ENCODE measurements around the gene RRBP1. TPM values are rescaled to one million over a fixed set of nuclear protein-coding genes. Genes with fewer than 3 reads are reported as not detected.
"Not testable (repeated sequence)": the region's sequence is repeated elsewhere in the genome, so short reads cannot be mapped to it uniquely, and the experiment has no call there.

Gene RRBP1
- total RNA-seq, 1 experiment from 2014 or later, result 70.4 TPM

- in situ Hi-C loops (cut with HindIII; ENCODE audit: low pct_unique_long_range_greater_than_20kb, low sequenced_read_pairs), result no loop called here
- DNase-seq (ENCODE audit: low read depth), result no peak
Measured at GRCh38 chr20:17710379-17711266, 28.6 kb upstream of the RRBP1 start.

- DNase-seq (ENCODE audit: low read depth), result no peak
- in situ Hi-C loops (cut with HindIII; ENCODE audit: low pct_unique_long_range_greater_than_20kb, low sequenced_read_pairs), result no loop called here
Measured at GRCh38 chr20:17709361-17710293, 27.6 kb upstream of the RRBP1 start.

- in situ Hi-C loops (cut with HindIII; ENCODE audit: low pct_unique_long_range_greater_than_20kb, low sequenced_read_pairs), result no loop called here
- DNase-seq (ENCODE audit: low read depth), result no peak
Measured at GRCh38 chr20:17708675-17709360, 26.8 kb upstream of the RRBP1 start.

- DNase-seq (ENCODE audit: low read depth); in situ Hi-C loops (cut with HindIII; ENCODE audit: low pct_unique_long_range_greater_than_20kb, low sequenced_read_pairs): not testable (repeated sequence)
Measured at GRCh38 chr20:17707951-17708350, 25.9 kb upstream of the RRBP1 start.

- no peak for DNase-seq (ENCODE audit: low read depth)
- in situ Hi-C loops (cut with HindIII; ENCODE audit: low pct_unique_long_range_greater_than_20kb, low sequenced_read_pairs), result no loop called here
Measured at GRCh38 chr20:17706632-17707031, 24.6 kb upstream of the RRBP1 start.

GRCh38 chr20:17705916-17706315, 23.9 kb upstream of the RRBP1 start:
- in situ Hi-C loops (cut with HindIII; ENCODE audit: low pct_unique_long_range_greater_than_20kb, low sequenced_read_pairs), result no loop called here
- no peak for DNase-seq (ENCODE audit: low read depth)

GRCh38 chr20:17704589-17705317, 22.7 kb upstream of the RRBP1 start:
- in situ Hi-C loops (cut with HindIII; ENCODE audit: low pct_unique_long_range_greater_than_20kb, low sequenced_read_pairs), result no loop called here

GRCh38 chr20:17701826-17702225, 19.8 kb upstream of the RRBP1 start:
- in situ Hi-C loops (cut with HindIII; ENCODE audit: low pct_unique_long_range_greater_than_20kb, low sequenced_read_pairs), result no loop called here

More at GRCh38 chr20:17704589-17705317, 22.7 kb upstream of the RRBP1 start:
- no peak for DNase-seq (ENCODE audit: low read depth)

GRCh38 chr20:17700637-17701036, 18.6 kb upstream of the RRBP1 start:
- DNase-seq (ENCODE audit: low read depth), result no peak
- in situ Hi-C loops (cut with HindIII; ENCODE audit: low pct_unique_long_range_greater_than_20kb, low sequenced_read_pairs), result no loop called here

More at GRCh38 chr20:17701826-17702225, 19.8 kb upstream of the RRBP1 start:
- no peak for DNase-seq (ENCODE audit: low read depth)

GRCh38 chr20:17699931-17700351, 17.9 kb upstream of the RRBP1 start, which contains the start of gene BANF2:
Gene BANF2, plus strand, starts transcription at chr20:17699966. Its CDS starts 25,060 bp downstream, at chr20:17725026.
- no peak for DNase-seq (ENCODE audit: low read depth)
- in situ Hi-C loops (cut with HindIII; ENCODE audit: low pct_unique_long_range_greater_than_20kb, low sequenced_read_pairs), result no loop called here

GRCh38 chr20:17698384-17698783, 16.3 kb upstream of the RRBP1 start:
- no peak for DNase-seq (ENCODE audit: low read depth)
- in situ Hi-C loops (cut with HindIII; ENCODE audit: low pct_unique_long_range_greater_than_20kb, low sequenced_read_pairs), result no loop called here

GRCh38 chr20:17697171-17697570, 15.1 kb upstream of the RRBP1 start:
- in situ Hi-C loops (cut with HindIII; ENCODE audit: low pct_unique_long_range_greater_than_20kb, low sequenced_read_pairs), result no loop called here
- DNase-seq (ENCODE audit: low read depth), result no peak

GRCh38 chr20:17696287-17696686, 14.2 kb upstream of the RRBP1 start:
- in situ Hi-C loops (cut with HindIII; ENCODE audit: low pct_unique_long_range_greater_than_20kb, low sequenced_read_pairs), result no loop called here
- DNase-seq (ENCODE audit: low read depth), result no peak

GRCh38 chr20:17694767-17695166, 12.7 kb upstream of the RRBP1 start:
- in situ Hi-C loops (cut with HindIII; ENCODE audit: low pct_unique_long_range_greater_than_20kb, low sequenced_read_pairs), result no loop called here
- DNase-seq (ENCODE audit: low read depth), result no peak

GRCh38 chr20:17693444-17694001, 11.5 kb upstream of the RRBP1 start:
- in situ Hi-C loops (cut with HindIII; ENCODE audit: low pct_unique_long_range_greater_than_20kb, low sequenced_read_pairs), result no loop called here
- no peak for DNase-seq (ENCODE audit: low read depth)

- no peak for DNase-seq (ENCODE audit: low read depth)
- in situ Hi-C loops (cut with HindIII; ENCODE audit: low pct_unique_long_range_greater_than_20kb, low sequenced_read_pairs), result no loop called here
Measured at GRCh38 chr20:17691758-17692157, 9.7 kb upstream of the RRBP1 start.

GRCh38 chr20:17690144-17690543, 8.1 kb upstream of the RRBP1 start:
- no peak for DNase-seq (ENCODE audit: low read depth)
- in situ Hi-C loops (cut with HindIII; ENCODE audit: low pct_unique_long_range_greater_than_20kb, low sequenced_read_pairs), result no loop called here

Measured in Caki2 (cell line).